Measurements from ENCODE around the gene RASAL1.
A peak's percentile ranks its signal among the peaks of the same experiment; 100 is the strongest.
"Not testable (repeated sequence)": the region's sequence is repeated elsewhere in the genome, so short reads cannot be mapped to it uniquely, and the experiment has no call there.

Gene RASAL1

DNA sequence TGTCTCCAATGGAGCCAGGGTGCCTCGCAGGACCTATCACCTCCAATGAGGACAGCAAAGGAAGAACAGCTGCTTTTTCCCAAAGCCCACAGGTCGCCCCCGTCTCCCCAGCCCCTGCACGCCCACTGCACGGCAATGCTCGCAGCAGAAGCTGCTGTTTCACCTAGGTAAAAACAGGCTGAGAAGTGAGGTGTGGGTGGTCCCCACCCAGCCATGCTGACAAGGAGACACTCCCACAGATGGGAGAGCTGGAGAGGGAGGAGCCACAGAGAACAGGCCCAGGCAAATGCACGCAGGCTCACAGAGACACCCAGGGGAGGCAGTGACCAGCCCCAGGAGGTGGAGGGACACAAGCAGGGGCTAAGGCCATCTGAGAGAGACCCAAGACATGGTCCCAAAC lies 24.4 kb upstream of the RASAL1 start:
- DNase-seq: no peak

DNA sequence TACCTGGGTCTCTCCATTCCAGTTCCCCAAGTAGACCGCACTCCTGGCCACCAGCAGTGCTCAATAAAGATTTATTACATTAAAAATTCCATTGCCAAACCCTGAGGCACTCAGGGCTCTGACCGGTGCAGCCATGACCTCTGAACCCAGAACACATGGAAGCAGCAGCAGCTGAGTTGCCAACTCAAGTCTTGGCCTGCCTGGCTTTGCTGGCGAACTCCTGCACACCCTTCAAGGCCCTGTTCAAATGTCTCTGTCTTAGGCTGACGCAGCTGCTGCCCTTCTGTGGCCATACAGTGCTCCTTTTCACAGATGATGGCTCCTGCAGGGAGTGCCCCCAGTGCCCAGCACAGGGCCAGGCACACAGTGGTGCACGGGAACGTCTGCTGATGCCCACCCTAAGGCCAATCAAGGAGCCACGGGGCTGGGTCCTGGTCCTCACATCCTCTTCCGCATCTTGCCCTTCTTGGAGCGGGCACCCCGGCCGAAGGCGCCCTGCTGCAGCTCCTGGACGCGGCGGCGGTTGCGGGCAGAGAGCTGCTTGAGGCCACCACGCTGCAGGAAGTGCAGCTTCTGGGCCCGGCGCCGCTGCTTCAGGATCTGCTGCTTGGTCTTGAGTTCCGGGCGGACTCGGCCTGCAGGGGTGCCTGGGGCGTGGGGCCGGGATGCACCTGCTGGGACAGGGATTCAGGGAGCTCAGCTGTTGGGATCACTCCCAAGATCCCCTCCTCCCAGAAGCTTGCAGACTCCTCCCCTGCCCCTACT lies 23.1 kb upstream of the RASAL1 start:
- no peak for DNase-seq

DNA sequence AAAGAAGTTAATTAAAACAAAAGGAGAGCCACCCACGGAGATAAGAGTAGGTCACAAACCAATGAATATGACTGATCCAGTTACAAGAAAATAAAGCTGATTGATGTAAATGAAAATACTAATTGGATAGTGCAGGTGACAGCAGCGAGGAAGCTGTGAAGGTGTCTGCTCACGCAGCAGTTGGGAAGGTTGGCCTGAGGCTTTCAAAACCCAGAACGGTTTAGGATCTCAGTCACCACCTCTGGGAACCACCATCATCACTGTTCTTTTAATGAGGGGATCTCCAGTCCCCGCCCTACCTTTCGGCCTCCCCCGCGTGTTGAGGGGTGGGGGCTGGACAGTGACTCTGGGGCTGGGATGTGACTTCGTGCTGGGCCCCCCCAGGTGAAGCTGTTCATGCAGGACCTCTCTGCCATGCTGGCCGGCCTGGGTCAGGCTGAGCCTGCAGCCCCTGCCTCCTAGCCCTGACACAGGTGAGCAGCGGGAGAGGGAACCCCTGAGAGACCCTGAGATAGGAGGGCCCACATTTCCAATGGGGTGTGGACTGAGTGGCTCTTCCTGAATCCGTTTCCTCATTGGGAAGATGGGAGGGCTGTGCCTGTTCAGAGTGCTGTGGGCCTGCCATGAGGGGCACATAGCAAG lies 21.8 kb upstream of the RASAL1 start:
- DNase-seq: no peak

DNA sequence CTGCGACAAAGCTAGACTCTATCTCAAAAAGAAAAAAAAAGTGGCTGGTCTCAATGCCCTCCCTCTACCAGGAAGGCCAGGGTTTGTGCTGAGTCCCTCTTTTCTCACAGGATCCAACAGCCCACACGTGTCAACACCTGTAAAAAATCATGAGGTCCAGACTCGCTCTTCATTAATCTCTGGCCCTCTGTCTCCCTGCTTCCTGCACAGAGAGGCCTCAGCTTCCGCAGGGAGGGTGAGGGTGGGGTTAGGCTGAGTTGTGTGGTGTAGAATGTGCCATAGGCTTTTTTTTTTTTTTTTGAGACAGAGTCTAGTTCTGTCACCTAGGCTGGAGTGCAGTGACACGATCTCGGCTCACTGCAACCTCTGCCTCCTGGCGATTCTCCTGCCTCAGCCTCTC lies 20.1 kb upstream of the RASAL1 start:
- no peak for DNase-seq

DNA sequence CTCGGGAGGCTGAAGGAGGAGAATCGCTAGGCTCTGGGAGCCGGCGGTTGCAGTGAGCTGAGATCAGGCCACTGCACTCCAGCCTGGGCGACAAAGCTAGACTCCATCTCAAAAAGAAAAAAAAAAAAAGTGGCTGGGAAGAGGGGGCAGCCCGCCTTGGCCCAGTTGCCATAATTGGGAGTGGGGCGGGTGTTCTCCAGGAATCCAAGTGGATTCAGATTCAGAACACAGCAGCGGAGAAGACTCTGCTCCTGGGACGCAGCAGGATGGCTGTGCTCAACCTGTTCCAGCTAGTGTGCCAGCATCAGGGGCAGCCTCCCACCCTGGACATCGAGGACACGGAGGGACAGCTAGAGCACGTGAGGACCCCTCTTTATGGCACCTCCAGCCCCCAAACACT lies 19.5 kb upstream of the RASAL1 start:
- DNase-seq: no peak

DNA sequence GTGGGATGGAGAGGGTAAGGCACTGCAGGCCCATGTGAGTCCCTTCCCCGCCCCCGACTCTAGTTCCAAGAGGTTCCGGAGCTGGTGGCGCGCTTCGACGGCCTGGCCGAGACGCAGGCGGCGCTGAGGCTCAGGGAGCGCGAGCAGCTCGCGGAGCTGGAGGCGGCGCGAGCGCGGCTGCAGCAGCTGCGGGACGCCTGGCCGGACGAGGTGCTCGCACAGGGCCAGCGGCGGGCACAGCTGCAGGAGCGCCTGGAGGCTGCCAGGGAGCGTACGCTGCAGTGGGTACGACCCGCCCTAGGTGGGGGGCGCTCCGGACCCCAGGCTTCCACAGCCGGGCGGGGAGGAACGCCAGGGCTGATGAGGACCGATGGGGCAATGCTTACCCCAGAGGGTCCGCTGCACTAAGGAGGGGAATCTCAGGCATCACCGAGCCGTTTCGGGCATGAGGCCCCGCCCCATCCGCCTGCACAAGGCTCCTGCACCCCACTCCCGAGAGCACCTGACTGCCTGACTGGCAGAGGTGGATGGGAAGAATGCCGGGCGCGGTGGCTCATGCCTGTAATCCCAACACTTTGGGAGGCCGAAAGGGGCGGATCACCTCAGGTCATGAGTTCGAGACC lies 18.9 kb upstream of the RASAL1 start:
- no peak for DNase-seq

DNA sequence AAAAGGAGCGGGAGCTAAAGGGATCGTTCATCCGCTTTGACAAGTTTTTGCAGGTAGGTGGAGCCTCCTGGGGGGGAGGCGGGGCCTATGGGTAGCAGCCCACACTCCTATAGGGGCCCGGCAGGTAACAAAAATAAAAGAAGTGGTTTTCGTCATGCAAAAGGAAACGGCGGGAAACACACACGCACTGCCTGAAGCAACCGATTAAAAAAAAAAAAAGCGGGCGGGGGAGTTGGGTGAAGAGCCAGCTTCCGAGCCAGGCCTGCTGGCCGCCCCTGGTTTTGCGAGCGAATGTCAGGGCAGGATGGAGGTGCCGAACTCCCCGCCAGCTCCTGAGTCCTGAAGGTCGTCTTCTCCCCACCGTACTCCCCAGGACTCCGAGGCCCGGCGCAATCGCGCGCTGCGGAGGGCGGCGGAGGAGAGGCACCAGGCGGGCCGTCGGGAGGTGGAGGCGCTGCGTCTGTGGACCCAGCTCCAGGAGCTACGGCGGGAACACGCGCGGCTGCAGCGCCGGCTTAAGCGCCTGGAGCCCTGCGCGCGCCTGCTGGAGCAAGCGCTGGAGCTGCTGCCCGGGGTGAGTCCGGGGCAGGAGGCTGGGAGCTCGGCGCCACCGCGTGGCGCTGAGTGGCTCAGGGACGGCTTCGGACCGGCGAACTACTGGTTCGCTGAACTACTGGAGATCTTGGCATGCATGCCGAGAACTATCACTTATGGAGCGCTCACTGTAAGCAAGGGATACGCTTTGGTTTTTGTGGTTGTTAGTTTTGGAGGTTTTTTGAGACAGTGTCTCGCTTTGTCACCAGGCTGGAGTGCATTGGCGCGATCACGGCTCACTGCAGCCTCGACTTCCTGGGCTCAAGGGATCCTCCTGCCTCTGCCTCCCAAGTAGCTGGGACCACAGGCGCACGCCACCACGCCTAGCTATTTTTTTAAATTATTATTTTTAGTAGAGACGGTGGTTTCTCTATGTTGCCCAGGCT lies 17.6 kb upstream of the RASAL1 start:
- DNase-seq: peak; percentile 72

DNA sequence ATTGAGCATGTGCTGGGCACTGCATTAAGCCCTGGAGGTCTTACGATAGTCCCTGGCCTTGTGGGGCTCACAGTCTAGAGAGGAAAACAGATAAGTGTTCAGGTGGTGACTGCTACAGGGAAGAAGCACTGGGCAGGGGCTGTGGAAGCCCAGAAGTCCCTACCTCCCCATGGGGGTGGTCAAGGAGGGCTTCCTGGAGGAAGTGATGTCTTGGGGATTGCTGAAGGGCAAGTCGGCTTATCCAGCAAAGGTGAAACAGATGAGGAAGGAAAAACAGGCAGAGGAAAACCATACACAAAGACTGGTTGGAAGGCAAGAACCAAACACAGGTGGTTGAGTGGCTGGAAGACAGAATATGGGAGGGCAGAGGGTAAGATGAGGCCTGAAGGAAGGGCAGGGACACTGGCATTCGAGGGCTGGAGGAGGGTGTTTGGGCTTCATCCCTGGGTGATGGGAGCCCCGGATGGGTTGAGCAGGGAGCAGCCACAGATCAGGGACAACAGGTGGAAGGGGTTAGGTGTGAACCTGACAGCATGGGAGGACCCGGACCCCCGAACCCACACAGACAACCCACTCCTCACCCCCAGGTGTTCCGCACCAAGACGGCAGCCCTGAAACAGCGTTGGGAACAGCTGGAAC lies 16.8 kb upstream of the RASAL1 start:
- no peak for DNase-seq

DNA sequence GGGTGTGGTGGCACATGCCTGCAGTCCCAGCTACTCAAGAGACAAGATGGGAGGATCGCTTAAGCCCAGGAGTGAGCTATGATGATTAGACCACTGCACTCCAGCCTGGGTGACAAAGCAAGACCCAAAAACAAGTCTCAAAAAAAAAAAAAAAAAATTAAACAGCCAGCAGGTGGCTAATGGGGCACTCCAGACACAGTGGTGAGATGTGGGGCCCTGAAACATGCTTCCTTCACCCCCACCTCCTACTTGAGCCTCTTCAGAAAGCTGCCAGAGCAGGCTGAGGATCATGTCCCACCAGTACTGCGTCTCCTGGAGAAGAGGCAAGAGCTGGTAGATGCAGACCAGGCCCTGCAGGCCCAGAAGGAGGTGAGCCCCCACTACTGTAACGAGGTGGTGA lies 16.1 kb upstream of the RASAL1 start:
- no peak for DNase-seq

DNA sequence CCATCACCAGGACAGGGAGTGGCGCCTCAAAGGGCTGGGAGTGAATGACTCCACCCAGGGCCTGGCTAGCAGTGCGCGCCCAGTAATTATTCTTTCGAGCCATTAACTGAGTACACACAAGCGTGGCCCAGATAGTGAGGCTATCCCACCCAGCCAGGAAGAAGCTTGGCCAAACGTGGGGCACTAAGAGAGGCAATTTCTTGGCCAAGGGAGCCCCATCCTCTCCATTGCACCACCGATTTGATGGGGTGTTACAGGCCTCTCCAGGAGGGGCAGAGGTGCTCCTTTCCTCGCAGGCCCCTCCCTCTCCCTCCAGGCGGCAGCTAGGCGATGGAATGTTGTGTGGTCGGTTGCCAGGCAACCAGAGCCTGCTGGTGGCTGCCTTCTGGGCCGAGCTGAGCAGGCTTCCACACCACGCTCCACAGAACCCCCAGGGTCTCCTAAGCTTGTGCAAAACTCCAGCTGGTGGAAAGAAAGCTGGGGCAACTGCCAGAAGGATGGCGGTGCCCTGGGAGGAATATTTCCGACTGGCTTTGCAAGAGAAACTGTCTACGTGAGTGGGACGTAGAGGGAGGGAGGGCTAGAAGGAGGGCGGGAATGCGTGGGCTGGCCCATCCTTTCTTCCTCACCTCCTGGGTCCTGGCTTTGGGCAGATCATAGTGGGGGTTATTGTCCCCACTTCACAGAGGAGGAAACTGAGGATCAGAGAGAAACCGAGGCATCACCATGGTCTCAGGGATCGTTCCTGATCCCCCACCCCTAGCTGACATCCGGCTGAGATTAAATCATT lies 14.0 kb upstream of the RASAL1 start, which contains the start of gene CFAP73:
CFAP73 (plus strand) TSS at position 364 of the 790 bp plus-strand sequence; CDS start at position 498, 134 bp downstream.
- DNase-seq: peak; percentile 74

DNA sequence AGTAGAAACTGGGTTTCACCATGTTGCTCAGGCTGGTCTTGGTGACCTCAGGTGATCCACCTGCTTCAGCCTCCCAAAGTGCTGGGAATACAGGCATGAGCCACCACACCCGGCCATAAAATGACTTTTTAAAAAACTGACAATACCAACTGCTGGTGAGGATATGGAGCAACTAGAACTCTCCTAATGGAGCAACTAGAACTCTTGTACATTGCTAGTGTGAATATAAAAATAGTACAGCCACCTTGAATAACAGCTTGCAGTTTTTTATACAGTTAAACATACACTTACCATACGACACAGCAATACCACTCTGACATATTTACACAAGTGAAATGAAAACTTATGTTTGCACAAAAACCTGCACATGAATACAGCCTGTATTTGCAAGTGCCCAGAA lies 11.4 kb upstream of the RASAL1 start:
- no peak for DNase-seq

DNA sequence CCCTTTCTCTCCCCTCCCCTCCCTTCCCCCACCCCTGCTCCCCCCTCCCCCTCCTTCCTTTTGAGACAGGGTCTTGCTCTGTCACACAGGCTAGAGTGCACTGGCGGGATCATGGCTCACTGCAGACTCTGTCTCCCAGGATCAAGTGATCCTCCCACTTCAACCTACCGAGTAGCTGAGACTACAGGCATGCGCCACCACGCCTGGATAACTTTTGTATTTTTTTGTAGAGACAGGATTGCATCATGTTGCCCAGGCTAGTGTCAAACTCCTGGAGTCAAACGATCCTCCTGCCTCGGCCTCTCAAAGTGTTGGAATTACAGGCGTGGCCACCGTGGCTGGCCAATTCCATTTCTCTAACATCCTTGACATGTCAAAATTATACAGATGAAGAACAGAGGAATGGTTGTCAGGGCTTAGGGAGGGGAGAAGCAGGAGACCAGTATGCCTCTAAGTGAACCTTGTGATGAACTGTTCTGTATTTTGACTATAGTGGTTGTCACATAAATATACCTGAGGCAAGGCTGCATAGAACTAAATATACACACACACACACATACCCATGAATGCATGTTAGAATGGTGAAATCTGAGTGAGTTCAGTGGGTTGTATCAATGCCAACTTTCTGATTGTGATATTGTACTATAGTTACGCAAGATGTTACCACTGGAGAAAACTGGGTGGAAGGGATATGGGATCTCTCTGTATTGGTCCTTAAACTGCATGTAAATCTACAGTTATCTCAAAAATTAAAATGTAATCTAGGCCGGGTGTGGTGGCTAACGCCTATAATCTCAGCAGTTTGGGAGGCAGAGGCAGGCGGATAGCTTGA lies 10.4 kb upstream of the RASAL1 start:
- DNase-seq: no peak

DNA sequence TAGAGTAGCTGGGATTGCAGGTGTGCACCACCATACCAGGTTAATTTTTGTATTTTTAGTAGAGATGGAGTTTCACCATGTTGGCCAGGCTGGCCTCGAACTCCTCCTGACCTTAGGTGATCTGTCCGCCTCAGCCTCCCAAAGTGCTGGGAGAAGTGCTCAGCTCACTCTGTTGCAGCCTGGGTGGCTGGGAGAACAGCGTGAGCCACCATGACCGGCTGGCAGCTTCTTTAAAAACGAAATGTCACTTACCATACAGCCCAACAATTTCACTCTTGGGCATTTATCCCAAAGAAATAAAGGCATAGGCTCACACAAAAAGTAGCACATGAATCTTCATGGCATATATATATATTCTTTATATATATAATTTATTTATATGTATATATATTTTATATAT lies 9.2 kb upstream of the RASAL1 start:
- DNase-seq: no peak

DNA sequence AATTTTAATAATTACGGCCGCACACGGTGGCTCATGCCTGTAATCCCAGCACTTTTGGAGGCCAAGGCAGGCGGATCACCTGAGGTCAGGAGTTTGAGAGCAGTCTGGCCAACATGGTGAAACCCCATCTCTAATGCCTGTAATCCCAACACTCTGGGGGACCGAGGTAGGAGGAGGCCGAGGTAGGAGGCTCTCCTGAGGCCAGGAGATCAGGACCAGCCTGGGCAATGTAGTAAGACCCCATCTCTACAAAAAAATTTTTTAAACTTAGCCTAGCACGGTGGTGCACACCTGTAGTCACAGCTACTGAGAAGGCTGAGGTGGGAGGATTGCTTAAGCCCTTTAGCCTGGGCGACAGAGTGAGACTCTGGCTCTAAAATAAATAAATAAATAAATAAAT lies 8.4 kb upstream of the RASAL1 start:
- DNase-seq: no peak

DNA sequence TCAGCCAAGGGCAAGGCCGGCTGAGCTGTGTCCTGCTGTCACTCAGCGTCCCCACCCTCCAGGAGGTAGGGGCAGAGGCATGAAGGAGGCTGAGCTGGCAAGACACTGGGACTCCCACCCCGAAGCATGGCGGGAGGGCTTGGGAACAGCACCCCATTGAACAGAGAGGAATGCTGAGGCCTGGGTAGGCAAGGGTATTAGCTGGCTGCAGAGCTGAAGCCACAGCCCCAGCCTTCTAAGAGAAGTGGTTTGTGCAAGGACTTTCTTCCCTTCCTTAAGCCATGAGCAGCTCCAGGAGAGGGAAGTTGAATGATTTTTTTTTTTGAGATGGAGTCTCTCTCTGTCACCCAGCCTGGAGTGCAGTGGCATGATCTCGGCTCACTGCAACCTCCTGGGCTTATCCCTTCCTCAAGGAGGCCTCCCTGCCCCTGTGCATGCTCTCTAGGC lies 7.3 kb upstream of the RASAL1 start:
- no peak for DNase-seq

DNA sequence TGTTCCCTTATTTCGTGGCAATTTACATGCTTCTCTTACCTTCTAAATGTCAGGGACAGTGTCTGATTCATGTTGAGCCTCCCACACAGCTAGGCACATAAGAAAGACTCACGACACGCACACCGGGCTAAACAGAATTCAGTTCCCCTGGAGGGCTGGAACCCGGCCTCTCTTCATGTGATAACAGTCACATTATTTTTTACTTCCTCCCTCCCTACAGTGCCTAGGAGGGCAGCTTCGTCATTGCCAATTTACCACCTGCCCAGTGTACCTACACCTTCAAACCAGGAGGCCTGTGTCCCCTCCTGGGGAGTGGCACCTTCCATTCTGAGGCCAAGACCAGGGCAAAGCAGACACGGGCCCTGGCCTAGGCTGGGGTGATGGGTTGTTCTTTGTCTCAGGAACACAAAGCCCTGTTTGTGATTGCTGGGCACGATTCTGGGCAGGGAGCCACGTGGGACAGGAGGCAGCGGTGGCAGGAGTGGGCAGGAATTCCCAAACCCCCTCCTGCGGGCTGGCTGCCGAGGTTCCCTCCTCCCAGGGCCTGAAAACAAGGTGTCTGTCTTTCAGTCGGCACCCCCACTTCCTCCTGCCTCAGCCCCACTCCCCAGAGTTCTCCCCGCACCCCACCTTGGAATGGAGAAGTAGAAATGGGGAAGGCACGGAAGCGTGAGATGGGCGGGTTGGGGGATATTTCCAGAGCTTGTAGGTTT lies 6.8 kb upstream of the RASAL1 start:
- DNase-seq: no peak

DNA sequence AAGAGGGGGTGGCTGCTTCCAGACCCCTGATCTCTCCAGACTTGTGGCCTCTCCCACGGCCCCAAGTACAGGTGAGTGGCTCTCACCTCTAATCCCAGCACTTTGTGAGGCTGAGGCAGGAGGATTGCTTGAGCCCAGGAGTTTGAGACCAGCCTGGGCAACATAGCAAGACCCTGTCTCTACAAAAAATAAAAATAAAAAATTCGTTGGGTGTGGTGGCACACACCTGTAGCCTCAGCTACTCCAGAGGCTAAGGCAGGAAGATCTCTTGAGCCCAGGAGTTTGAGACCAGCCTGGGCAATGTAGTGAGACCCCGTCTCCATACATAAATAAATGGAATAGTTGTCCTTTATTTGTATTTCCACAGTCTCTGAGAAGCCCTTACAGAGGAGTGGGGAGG lies 6.2 kb upstream of the RASAL1 start:
- DNase-seq: not testable (repeated sequence)

DNA sequence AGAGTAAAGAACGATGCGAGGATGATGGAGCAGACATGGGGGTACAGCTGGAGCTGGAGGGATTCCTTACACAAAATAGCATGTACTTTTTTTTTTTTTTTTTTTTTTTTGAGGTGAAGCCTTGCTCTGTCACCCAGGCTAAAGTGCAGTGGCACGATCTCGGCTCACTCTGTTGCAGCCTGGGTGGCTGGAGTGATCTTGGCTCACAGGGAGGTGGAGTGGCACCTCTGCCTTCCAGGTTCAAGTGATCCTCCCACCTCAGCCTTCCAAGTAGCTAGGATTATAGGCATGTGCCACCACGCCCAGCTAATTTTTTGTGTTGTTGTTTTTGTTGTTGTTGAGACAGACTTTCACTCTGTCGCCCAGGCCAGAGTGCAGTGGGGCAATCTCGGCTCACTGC lies 5.1 kb upstream of the RASAL1 start:
- no peak for DNase-seq

DNA sequence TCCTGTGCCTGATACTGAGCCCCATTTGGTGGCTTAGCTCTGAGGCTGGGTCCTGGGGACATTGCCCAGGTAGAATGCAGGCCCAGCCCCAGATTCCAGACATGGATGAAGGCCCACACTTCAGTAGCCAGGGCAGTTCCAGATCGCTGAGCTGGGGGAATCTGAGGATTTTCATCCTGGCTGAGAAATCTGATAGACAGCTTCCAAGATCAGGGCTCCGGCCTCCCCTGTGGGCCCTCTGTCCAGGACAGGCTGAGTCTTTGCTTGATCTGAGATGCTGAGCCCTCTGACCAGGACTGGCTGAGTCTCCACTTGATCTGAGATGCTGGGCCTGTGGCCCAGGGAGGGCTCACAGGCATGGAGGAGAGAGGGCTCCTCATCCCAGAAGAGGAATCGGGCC lies 3.3 kb upstream of the RASAL1 start:
- DNase-seq: no peak
